ENCODE data around the gene MLH3.

DNA sequence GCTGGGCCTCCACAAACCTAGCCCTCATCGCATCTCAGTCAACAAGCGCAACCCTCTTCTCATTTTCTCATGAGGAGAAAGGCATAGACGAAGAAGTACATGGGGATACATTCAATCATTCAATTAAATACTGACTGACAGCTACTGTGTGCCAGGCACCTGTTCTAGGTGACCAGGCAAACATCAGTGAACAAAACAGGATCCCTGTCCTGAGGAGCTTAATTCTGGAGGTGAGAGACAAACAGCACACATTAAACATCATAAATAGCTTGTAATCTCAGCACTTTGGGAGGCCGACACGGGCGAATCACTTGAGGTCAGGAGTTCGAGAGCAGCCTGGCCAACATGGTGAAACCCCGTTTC, 12.9 kb upstream of the MLH3 start:
- TF ChIP-seq CTCF (IDR thresholded peaks at IDR 0.05) = no peak
- TF ChIP-seq EZH2phosphoT487 (IDR thresholded peaks at IDR 0.05) = no peak
- no peak for TF ChIP-seq EZH2 (IDR thresholded peaks at IDR 0.05)

All from neural progenitor cell (in vitro differentiated cells).